CD4-positive, alpha-beta T cell treated with Interleukin-12 subunit alpha and Interleukin-12 subunit beta, for 1 hour (primary cell): ENCODE results near the gene CLIP2.
"Not testable (repeated sequence)": the region's sequence is repeated elsewhere in the genome, so short reads cannot be mapped to it uniquely, and the experiment has no call there.

Source experiments
- DNase-seq: peaks from one replicate; pipeline ENCODE4 v3.0.0-alpha.2; 2020

The CLIP2 gene

DNA sequence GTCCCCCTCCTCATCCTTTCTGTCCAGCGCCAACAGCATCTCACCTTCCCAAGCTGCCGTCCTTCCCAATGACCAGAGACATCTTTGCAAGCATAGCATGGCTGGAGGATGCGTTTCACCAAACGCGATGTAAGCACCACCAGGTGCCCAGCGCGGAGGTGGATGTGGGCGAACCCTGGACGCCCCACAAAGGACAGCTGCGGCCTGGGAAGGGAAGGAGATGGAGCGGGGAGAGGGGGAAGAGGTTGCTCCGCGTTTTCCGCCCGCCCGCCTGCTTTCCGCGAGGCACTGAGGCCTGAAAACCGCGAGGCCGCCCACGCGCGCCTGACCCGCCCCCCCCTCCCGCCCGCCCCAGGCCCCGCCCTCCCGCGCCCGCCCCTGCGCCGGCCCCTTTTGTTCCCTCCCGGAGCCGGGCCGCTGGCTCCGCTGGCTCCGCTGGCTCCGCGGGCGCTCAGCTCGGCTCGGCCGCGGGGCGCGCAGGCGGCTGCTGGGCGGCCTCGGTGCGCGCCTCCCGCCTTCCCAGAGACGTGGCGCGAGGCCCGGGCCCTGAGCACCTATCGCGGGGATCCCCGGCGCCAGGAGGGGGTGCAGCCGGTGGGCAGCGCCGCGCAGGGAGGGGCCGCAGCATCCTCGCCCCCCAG is at the start of gene CLIP2:
TSS of gene CLIP2 (plus strand) at position 390 of the 641 bp plus-strand sequence. CDS start 28,140 bp downstream, outside the sequence.
- peak; percentile 84 for DNase-seq

DNA sequence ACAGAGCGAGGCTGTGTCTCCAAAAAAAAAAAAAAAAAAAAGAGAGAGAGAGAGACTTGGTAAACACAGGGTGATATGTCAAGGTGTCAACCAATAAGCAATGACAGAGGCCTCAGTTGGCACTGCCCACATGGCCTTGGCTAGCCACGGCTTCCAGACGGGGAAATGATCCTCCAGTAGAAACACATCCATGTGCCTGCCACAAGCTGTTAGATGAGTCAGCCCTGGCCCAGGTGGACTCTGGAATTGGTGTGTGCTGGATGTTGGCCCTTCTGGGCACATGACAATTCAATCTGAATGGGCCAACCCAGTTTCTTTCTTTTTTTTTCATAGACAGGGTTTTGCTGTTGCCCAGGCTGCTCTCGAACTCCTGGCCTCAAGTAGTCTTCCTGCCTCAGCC is 48.7 kb upstream of the CLIP2 start:
- DNase-seq: no peak

DNA sequence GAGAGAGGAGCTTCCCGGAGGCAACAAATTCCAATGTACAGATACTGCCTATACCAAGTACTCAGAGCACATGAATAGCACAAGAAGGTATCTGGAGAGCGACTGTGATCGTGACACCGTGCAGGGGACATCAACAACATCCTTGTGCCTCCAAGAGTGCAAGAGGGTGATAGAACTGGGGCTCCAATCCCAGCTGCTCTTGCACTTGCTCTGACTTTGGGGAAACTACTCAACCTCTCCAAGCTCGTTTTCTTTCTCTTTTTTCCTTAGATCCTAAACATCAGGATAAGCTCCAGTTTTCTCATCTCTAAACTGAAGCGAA is 47.1 kb upstream of the CLIP2 start:
- DNase-seq: no peak

DNA sequence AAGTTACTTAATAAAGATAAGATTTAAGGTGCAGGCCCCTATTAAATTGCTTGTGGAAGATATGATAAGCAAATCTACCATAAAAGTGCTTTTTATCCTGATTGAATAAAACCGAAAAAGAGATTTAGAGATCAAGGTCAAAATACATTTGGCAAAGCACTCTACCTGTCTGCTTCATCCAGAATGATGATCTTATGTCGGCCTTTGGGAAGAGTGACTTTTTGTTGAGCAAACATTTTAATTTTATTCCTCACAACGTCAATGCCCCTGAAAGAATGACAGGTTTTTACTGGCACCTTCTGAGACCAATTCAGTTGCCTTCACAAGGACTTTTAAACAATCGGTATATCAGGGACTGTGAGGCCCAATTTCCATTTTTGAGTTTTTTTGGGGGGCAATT is 42.7 kb upstream of the CLIP2 start:
- DNase-seq: no peak

- DNase-seq: no peak
Measured at GRCh38 chr7:74248156-74248555, 41.1 kb upstream of the CLIP2 start.

DNA sequence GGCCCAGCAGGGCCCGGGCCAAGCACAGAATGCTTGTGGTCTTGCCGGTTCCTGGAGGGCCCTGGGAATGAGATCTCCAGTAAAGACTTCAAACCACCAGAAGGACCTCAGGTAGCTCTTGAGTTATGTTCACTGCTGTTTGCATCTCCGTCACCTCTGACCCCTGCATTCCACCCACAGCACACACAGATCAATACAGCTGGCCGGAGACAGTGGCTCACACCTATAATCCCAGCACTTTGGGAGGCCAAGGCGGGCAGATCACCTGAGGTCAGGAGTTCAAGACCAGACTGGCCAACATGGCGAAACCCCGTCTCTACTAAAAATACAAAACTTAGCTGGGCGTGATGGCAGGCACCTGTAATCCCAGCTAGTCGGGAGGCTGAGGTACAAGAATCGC is 40.1 kb upstream of the CLIP2 start:
- DNase-seq: not testable (repeated sequence)

GRCh38 chr7:74252893-74253292 is 36.3 kb upstream of the CLIP2 start:
- DNase-seq: no peak

DNA sequence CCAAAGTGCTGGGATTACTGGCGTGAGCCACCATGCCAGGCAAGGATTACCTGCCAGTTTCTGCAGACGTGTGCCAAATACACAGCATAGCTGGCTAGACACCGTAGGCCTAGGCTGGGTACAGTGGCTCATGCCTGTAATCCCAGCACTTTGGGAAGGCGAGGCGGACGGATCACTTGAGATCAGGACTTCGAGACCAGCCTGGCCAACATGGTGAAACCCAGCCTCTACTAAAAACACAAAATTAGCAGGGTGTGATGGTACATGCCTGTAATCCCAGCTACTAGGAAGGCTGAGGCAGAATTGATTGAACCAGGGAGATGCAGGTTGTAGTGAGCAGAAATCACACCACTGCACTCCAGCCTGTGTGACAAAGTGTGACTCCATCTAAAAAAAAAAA is 35.9 kb upstream of the CLIP2 start:
- DNase-seq: no peak

DNA sequence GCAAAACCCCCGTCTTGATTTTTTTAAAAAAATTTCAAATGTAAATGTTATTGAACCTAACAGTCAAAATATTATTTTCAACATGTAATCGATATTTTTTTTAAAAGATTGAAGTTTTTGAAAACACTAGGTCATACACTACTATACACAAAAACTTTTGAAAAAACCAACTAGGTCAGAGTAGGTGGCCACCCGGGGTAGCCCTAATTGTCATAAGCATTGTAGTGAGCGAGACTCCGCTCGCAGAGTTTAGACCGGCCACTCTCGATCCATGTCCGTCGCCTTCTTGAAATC is 35.4 kb upstream of the CLIP2 start:
- no peak for DNase-seq

DNA sequence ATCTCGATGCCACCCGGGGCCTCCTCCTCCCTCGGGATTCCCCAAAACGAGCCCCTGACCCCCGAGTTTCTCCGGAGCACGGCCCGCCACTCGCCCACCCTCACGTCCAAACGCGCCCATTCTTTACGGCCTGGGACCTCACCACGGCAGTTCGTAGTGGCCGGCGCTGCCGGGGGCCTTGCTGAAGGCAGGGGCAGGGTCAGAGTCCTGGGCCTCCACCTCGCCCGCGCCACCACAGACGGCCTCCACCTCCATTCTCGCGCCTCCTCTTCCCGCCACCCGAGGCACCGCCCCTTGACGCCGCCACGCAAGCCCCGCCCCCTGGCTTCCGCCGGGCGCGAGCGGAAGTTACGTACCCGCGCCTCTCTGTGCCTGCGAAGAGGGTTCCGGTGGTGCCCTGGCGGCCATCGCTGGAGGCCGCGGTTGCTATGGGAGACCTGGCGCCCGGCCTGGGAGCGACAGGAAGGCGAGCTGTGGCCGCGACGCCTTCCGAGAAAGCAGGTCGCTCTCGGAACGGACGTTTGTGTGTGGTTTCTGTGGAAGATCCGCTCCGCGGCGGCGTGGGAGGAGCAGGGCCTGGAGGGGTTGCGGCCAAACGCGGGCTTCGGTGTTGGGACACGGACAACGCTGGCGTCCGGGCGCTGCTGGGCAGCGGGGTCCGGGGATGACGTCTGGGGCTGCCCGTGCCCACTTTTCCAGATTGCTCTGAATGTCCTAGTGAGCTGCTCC is 34.9 kb upstream of the CLIP2 start, which contains the start of gene RFC2:
TSS of gene RFC2 (minus strand) at position 271 of the 729 bp plus-strand sequence. CDS start at position 255, 16 bp downstream.
- peak; percentile 98 for DNase-seq

DNA sequence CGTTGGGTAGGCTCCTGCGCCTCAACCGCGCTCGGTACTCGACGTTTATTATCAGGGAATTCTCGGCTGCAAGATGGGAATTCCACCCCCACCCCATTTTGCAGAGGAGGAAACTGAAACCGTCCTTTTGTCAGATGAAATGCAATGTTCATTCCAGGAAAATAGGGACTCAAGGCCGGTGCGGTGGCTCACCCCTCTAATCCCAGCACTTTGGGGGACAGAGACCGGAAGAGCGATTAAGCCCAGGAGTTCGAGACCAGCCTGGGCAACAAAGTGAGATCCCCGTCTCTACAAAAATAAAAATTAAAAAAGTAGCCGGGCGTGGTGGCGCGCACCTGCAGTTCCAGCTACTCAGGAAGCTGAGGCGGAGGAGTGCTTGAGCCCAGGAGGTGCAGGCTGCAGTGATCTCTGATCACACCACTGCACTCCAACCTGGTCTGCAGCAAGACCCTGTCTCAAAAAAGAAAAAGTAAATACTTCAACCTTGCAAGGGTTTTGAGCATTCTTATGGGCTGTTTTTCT is 34.3 kb upstream of the CLIP2 start:
- no peak for DNase-seq

GRCh38 chr7:74255461-74255860 is 33.7 kb upstream of the CLIP2 start:
- DNase-seq: not testable (repeated sequence)

GRCh38 chr7:74256491-74257408 is 32.5 kb upstream of the CLIP2 start:
- no peak for DNase-seq

- no peak for DNase-seq
Measured at GRCh38 chr7:74258639-74259038, 30.6 kb upstream of the CLIP2 start.

DNA sequence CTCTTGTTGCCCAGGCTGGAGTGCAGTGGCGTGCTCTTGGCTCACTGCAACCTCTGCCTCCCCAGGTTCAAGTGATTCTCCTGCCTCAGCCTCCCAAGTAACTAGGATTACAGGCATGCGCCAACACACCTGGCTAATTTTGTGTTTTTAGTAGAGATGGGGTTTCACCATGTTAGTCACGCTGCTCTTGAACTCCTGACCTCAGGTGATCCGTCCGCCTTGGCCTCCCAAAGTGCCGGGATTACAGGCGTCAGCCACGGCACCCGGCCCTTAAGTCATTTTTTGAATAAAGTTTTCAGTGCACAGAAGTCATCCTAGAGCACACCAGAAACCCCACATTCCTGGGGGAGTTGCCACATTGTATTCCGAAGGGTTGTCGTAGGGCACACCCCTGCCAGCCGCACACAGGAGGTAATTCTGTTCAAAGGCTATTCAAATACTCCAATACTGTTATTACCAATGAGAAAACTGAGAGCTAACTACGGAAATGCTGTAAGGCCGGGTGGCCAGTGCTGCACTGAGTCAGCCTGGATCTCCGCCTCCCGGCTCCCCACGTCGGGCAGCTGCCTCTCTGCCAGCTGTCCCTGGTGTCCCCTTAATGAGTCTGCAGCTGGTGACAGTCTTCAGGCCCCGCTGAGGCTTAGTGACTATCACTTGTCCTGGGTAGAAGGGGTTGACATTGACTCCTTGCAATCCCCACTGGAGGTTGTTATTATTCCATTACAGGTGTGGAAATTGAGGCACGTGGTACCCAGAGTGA is 26.4 kb upstream of the CLIP2 start:
- DNase-seq: no peak

GRCh38 chr7:74263399-74264120 is 25.6 kb upstream of the CLIP2 start:
- no peak for DNase-seq

GRCh38 chr7:74266191-74266963 is 22.8 kb upstream of the CLIP2 start:
- no peak for DNase-seq

- DNase-seq: no peak
Measured at GRCh38 chr7:74267756-74268565, 21.2 kb upstream of the CLIP2 start.

DNA sequence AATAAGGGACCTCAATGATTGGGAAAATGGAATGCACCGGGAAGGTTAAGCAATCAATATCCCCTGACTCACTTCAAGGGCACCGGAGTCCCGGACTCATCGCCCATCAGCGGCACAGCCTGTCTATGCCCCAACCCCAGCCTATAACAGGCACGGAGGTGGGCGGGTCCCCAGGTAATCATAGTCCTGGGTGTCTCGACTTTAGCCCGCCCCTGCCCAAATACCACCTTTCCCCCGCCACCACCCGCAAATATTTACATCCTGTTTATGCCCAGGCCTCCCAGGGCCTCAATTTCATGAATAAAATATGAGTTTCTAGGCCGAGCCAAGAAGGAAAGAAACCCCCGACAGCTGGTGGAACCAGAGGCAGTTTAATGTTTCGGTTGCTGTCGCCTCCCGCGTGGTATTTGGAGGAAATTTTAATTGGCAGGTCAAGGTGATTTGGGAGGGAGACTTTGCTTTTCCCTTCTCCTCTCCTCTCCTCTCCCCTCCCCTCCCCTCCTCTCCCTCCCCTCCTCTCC is 19.4 kb upstream of the CLIP2 start:
- peak; percentile 75 for DNase-seq

DNA sequence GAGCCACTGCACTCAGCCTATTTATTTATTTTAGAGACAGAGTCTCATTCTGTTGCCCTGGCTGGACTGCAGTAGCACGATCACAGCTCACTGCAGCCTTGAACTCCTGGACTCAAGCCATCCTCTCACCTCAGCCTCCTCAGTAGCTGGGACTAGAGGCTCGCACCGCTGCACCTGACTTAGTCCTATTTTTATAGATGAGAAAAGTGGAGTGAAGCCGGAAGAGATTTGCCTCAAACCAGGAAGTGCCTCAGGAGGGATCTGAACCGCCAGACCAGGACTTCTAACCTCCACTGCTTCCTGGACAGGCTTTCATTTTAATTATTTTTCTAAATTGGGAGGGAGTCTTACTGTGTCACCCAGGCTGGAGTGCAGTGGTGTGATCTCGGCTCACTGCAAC is 17.5 kb upstream of the CLIP2 start:
- no peak for DNase-seq
